Prostate gland (tissue), 2 donors: ENCODE results near the gene VSIG10L.

ENCODE experiments used
- POLR2A ChIP-seq: fragments of 450-650 bp; IDR thresholded peaks from one replicate; pipeline ENCODE4 v1.6.1; 2016; ENCODE audit warnings: antibody characterized with exemption, mild to moderate bottlenecking
- POLR2AphosphoS5 ChIP-seq: sonication (generic); formaldehyde crosslinking; IDR thresholded peaks from one replicate; pipeline ENCODE4 v1.6.1; 2017; ENCODE audit warnings: antibody characterized with exemption
- TF ChIP-seq, protein P1 (sequence below), 4 experiments: fragments of 200-600 bp in 2 of 4; fragments of 450-650 bp in 2 of 4; sonication (generic) in 2 of 4; IDR thresholded peaks; 1 replicate in 3 of 4; 2 replicates in 1 of 4; pipeline ENCODE4 v1.5.1; 2016 to 2019; ENCODE audit warnings: antibody characterized with exemption in 4 of 4, mild to moderate bottlenecking in 2 of 4, moderate library complexity in 2 of 4

DNA sequence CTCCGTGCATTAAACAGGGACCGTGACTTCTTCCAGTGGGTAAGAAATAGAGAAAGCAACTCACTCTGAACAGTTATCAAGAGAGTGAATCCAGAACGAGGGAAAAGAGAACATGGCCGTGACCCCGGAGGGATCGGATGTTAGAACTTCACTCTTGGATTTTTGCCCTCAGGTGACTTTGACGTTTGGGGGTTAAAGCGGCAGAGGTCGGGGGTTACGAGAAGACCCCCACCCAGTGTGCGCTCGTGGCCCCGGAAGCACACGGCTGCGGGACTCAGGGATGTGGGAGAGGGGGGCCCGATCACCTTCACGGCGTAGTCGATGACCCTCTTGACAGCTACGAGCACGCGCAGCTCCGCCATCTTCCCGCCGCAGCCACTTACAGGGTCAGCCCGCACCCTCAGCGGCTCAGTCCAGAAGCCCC is 24.0 kb upstream of the VSIG10L start, which contains the start of gene ETFB:
- TF ChIP-seq, protein P1, sequence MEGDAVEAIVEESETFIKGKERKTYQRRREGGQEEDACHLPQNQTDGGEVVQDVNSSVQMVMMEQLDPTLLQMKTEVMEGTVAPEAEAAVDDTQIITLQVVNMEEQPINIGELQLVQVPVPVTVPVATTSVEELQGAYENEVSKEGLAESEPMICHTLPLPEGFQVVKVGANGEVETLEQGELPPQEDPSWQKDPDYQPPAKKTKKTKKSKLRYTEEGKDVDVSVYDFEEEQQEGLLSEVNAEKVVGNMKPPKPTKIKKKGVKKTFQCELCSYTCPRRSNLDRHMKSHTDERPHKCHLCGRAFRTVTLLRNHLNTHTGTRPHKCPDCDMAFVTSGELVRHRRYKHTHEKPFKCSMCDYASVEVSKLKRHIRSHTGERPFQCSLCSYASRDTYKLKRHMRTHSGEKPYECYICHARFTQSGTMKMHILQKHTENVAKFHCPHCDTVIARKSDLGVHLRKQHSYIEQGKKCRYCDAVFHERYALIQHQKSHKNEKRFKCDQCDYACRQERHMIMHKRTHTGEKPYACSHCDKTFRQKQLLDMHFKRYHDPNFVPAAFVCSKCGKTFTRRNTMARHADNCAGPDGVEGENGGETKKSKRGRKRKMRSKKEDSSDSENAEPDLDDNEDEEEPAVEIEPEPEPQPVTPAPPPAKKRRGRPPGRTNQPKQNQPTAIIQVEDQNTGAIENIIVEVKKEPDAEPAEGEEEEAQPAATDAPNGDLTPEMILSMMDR (IDR thresholded peaks at IDR 0.05) = no peak
- no peak for TF ChIP-seq POLR2A
- TF ChIP-seq POLR2AphosphoS5 = no peak
